OCI-M2 (cell line): ENCODE measurements around the gene GRK2.
"Not testable (repeated sequence)": the region's sequence is repeated elsewhere in the genome, so short reads cannot be mapped to it uniquely, and the experiment has no call there.

Source experiments
- DNase-seq: peaks from one replicate; lab custom pipeline; 2025; ENCODE audit not compliant: unreplicated experiment; lab: John Stamatoyannopoulos, UW

The GRK2 gene

DNA sequence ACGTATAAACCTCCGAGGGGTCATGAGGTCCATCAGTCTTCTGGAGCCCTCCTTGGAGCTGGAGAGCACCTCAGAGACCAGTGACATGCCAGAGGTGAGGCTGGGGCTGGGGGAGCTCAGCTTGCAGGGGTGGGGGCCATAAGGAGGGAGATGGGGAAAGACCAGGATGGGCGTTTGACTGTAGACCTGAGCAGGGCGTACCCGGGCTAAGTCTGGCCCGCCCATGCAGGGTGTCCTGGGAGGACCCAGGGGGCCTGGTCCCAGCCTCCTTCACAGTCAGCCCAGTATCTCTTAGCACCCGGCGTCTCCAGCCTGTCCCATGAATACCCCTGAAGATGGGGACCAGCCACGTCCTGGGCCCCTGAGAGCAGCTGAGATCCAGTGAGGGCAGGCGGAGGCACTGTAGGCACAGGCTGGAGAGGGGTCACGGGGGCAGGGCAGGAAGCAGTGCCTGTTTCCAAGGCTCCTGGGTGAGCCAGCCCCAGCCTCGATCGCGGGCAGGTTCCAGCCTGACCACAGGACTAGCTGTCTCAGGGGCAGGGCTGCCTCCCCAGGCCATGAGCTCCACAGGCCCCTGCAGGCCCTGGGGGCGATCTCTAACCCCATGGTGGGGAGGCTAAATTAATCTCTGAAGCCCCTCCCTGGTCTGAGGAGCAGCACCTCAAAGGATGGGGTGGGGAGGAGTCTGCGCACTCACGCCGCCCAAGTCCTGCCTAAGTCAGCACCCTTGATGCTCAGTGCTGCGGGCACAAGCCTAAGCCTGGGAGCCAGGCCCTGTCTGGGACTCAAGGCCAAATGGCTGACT is 44.2 kb downstream of the GRK2 start:
- no peak for DNase-seq

GRCh38 chr11:67311051-67311555 is 44.8 kb downstream of the GRK2 start:
- no peak for DNase-seq

DNA sequence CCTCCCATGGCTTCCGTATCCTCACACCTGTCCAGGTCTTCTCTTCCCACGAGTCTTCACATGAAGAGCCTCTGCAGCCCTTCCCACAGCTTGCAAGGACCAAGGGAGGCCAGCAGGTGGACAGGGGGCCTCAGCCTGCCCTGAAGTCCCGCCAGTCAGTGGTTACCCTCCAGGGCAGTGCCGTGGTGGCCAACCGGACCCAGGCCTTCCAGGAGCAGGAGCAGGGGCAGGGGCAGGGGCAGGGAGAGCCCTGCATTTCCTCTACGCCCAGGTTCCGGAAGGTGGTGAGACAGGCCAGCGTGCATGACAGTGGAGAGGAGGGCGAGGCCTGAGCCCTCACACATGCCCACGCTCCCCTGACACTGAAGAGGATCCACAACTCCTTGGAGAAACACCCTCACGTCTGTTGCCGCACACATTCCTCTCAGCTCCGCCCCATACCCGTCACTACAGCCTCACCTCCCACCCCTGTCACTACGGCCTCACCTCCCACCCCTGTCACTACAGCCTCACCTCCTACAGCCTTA is 45.3 kb downstream of the GRK2 start:
- DNase-seq, result no peak

GRCh38 chr11:67312187-67313021 is 46.1 kb downstream of the GRK2 start:
- DNase-seq, result no peak

DNA sequence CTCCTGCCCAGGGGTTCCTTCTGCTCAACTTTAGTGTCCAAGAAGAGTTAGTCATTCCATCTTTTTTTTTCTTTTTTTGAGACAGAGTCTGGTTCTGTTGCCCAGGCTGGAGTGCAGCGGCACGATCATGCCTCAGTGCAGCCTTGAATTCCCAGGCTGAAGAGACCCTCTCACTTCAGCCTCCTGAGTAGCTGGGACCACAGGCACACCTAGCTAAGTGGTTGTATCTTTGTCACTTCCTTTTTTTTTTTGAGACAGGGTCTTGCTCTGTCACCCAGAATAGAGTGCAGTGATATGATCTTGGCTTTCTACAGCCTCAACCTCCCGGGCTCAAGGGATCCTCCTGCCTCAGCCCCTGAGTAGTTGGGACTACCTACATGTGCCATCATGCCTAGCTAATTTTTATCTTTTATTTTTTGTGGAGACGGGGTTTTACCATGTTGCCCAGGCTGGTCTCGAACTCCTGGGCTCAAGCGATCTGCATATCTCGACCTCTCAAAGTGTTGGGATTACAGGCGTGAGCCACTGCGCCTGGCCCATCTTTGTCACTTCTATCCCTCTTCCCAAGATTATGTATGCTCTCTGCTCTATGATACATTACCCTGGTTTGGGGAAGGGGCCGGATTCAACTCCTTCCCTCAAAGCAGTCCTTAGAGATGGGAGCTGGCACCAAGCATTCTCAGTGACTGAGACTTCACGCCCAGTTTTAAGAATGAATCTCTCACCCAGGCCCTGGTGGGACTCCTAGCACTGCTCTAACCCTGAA is 47.0 kb downstream of the GRK2 start:
- no peak for DNase-seq

DNA sequence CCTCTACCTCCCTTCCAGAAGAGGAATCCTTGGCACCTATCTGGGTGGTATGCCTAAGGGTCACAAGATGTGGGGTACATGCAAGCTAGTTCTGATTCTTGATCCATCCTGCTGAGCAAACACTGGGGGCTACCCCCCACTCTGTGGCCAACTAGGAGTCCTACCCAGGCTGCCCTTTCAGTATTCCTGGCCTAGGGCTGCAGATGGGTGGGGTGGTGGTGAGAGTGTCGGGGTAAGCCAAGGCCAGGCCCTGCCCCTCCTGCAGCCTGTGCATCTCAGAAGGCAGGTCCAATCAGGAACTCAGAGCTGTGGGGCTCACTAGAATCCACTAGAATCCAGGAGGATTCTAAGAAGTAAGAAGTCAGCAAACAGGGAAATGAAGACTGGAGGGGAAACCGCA is 47.9 kb downstream of the GRK2 start:
- DNase-seq, result no peak

DNA sequence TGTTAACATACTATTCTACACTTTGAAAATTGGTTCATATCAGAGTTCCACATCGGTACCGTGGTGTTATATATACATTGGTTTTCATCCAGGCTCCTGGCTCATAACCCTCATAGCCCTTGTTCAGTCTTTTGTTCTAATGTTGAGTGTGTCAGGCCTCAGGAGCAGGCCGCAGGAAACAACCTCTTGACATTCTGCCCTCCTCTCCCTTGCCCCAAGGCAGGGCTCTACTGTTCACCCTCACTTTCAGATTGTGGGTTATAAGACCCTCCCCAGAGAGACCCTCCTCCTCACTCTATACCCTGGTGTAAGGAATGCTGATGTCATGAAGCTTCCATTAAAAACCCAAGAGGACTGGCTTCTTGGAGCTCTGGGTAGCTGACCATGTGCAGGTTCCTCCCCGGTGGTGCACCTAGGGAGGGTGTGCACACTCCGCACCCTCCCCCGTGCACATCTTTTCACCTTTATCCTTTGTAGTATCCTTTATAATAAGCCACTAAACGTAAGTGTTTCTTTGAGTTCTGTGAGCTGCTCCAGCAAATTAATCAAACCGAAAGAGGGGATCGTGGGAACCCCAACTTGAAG is 49.1 kb downstream of the GRK2 start:
- DNase-seq, result no peak

DNA sequence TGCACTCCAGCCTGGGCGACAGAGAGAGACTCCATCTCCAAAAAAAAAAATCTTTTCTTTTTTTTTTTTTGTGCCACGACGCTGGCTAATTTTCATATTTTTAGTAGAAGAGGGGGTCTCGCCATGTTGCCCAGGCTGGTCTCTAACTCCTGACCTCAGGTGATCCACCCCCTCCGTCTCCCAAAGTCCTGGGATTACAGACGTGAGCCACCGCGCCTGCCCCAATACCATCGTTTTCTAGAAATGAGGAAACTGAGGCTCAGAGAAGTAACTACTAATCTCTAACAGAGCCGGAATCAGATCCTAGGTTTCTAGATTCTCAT is 50.6 kb downstream of the GRK2 start:
- no peak for DNase-seq

- DNase-seq, result peak; percentile 82
Observed at GRCh38 chr11:67317205-67317887, 51.1 kb downstream of the GRK2 start.

GRCh38 chr11:67317888-67318555 is 51.7 kb downstream of the GRK2 start:
- DNase-seq, result no peak

GRCh38 chr11:67318876-67319275 is 52.6 kb downstream of the GRK2 start:
- DNase-seq, result not testable (repeated sequence)

- no peak for DNase-seq
Observed at GRCh38 chr11:67320011-67320410, 53.7 kb downstream of the GRK2 start.

- no peak for DNase-seq
Observed at GRCh38 chr11:67320691-67321090, 54.4 kb downstream of the GRK2 start.

GRCh38 chr11:67321313-67321871 is 55.1 kb downstream of the GRK2 start:
- DNase-seq, result no peak

GRCh38 chr11:67322049-67322448 is 55.8 kb downstream of the GRK2 start:
- DNase-seq, result no peak

DNA sequence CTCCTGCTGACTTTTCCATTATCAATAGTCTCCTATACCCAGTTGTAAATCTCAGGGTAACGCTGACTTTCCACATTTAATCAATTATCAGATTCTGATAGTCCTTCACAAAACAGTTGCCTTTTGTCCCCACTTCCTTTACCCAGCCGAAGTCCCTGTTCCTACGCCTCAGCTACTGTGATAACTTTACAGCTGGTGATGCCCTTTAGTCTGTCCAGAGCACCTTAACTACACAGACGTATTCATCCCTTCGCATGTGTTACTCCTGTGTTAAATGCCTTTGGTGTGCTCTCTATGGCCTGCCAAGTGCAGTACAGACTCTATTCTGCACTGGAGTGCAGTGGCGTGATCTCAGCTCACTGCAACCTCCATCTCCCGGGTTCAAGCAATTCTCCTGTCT is 57.3 kb downstream of the GRK2 start:
- DNase-seq, result no peak

DNA sequence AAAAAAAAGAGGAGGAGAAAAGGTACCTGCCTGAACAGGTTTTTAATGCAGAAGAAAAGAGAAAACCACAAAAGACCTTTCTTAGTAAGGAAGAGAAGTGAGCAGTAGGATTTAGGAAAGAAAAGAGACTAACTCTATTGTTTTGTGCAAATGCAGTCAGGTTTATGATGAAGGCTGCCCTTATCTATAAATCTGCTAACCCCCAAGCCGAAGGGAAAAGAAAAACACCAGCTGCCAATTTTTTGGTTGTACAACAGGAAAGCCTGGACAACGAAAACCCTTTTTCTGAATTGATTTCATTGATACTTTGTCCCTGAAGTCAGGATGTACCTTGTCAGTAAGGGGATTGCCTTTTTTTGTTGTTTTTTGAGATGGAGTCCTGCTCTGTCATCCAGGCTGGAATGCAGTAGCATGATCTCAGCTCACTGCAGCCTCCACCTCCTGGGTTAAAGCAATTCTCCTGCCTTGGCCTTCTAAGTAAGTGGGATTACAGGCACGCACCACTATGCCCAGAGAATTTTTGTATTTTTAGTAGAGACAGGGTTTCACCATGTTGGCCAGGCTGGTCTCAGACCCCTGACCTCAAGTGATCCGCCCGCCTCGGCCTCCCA is 65.9 kb downstream of the GRK2 start:
- DNase-seq, result no peak
